Subcutaneous abdominal adipose tissue (tissue), 5 donors: ENCODE measurements around the gene PAX5.

Experiments
- H3K27ac ChIP-seq: one replicate; pipeline ENCODE4 v1.7.0; 2013; ENCODE audit warnings: low read depth, mild to moderate bottlenecking, inconsistent platforms, low read length, moderate library complexity
- H3K27me3 ChIP-seq, 5 donors: one replicate each; pipeline ENCODE4 v1.7.0; 2013; ENCODE audit warnings: low read length in 5 of 5, inconsistent platforms in 1 of 5; ENCODE audit not compliant: control insufficient read depth in 5 of 5, insufficient read depth in 4 of 5
- H3K36me3 ChIP-seq, 5 donors: one replicate each; pipeline ENCODE4 v1.7.0; 2013; ENCODE audit warnings: low read length in 5 of 5; ENCODE audit not compliant: control insufficient read depth in 5 of 5, insufficient read depth in 5 of 5
- H3K4me1 ChIP-seq, 5 donors: one replicate each; pipeline ENCODE4 v1.7.0; 2013; ENCODE audit warnings: low read length in 5 of 5, mild to moderate bottlenecking in 3 of 5, moderate library complexity in 1 of 5; ENCODE audit not compliant: control insufficient read depth in 5 of 5, insufficient read depth in 5 of 5
- H3K4me3 ChIP-seq, 5 donors: one replicate each; pipeline ENCODE4 v1.7.0; 2013; ENCODE audit warnings: low read length in 5 of 5, low read depth in 1 of 5
- H3K9ac ChIP-seq, 5 donors: one replicate each; pipeline ENCODE4 v1.7.0; 2013; ENCODE audit warnings: low read length in 5 of 5, mild to moderate bottlenecking in 4 of 5, moderate library complexity in 3 of 5
- H3K9me3 ChIP-seq, 5 donors: one replicate each; pipeline ENCODE4 v1.7.0; 2013; ENCODE audit warnings: low read length in 5 of 5; ENCODE audit not compliant: control insufficient read depth in 5 of 5
- donor health status: healthy.
- donor health status: healthy.
- donor health status: healthy.
- donor health status: healthy.
- donor health status: healthy.

The PAX5 gene

DNA sequence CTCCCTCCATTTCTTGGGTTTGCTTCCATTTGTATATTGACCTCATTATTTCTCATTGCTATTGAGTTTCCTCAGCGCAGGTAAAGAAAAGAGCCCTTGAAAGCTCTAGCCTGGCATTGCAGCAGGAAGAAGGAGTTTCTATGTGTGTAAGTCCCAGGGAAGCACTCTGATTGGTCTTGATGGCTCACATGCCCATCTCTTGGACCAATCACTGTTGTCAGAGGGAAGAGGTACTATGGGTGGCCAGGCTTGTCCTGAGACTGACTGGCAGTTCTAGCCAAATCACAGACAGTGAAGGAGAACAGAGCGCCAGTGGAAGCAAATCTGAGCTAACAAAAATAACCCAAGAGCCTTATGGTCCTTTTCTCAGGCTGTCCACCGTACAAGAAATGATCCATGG is 219.0 kb downstream of the PAX5 start:
- Histone ChIP-seq H3K4me3 (no peak overlapping the region), H3K36me3 (no peaks in the 10 kb centered on the region), H3K27me3 (peaks cover 0 to 9% (median 3%) of the 10 kb centered on the region in 5 donors), H3K9me3 (peaks cover 0 to 6% (median 0%) of the 10 kb centered on the region in 5 donors), H3K9ac (peak overlapping the region in 3 of 5 donors; percentile 31 to 67 (median 46)), H3K27ac (peak overlapping the region; percentile 95), H3K4me1 (peaks cover 2 to 67% (median 47%) of the 10 kb centered on the region in 5 donors)

DNA sequence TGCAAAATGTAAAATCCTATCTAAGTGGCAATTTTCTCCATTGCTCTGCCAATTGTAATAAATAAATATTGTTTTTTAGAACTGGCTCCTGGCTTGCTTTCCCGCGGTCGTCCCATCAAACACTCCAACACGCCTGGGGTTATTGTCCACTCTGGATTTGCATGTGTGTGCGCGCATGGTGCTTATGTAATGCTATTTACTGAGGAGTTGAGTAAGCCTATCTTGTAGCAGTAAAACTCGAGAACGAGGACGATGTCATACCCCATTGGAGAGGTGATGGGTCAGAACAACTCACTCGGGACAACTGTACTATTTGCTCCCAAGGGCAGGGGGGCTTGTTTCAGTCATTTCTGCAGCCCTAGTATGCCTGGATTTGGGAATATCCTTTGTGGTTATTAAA is 220.9 kb downstream of the PAX5 start:
- H3K4me1 ChIP-seq = peaks cover 2 to 54% (median 40%) of the 10 kb centered on the region in 5 donors
- H3K36me3 ChIP-seq = no peaks in the 10 kb centered on the region
- H3K27me3 ChIP-seq = peaks cover 0 to 6% (median 3%) of the 10 kb centered on the region in 5 donors
- H3K27ac ChIP-seq = peak overlapping the region; percentile 95
- H3K4me3 ChIP-seq = no peak overlapping the region
- H3K9me3 ChIP-seq = peaks cover 0 to 6% (median 0%) of the 10 kb centered on the region in 5 donors
- H3K9ac ChIP-seq = peak overlapping the region in 2 of 5 donors; percentile 36 to 57

DNA sequence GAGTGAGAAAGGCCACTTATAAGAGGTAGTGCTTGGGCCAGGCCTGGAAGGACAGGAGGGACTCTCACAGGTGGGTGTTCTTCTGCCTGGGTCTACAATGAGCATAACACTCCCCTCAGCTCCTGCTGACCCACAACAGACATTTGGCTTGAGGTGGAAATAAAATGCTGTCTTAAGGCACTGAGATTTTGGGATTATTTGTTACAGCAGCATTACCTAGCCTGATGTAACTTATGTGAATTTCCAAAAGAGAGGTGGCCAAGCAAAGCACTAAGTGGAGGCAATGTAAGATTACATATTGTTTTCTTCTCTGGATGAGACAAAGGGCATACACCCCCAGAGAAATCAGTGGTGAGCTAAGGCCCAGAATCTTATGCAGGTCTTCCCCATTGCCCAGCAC is 221.5 kb downstream of the PAX5 start:
- no peaks in the 10 kb centered on the region for H3K36me3 ChIP-seq
- peaks cover 0 to 6% (median 0%) of the 10 kb centered on the region in 5 donors for H3K9me3 ChIP-seq
- H3K4me1 ChIP-seq = peaks cover 2 to 48% (median 34%) of the 10 kb centered on the region in 5 donors
- H3K9ac ChIP-seq = peak overlapping the region in 1 of 5 donors; percentile 36
- peaks cover 0 to 5% (median 0%) of the 10 kb centered on the region in 5 donors for H3K27me3 ChIP-seq
- H3K27ac ChIP-seq = peak overlapping the region; percentile 47
- H3K4me3 ChIP-seq = no peak overlapping the region

DNA sequence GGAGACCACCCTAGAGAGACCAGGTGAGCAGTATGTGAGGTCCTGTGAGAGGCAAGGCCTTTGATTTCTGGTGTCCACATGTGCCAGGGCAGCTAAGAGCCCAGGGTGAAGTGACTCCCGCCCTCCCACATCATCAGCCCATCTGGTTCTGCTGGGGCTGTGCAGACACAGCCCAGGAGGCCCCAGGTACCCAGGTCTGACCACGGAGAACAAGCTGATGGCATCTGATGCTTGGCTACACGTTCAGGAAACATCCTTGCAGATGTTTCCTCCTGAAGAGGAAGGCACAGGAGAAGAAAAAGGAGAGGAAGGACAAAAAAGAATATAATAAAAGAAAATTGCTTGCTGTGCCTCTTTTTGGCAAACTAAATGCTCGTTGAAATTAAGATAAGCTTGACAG is 225.8 kb downstream of the PAX5 start:
- Histone ChIP-seq H3K9ac (no peak overlapping the region), H3K36me3 (no peaks in the 10 kb centered on the region), H3K4me3 (no peak overlapping the region), H3K4me1 (peaks cover 0 to 13% (median 6%) of the 10 kb centered on the region in 5 donors), H3K9me3 (peaks cover 0 to 6% (median 0%) of the 10 kb centered on the region in 5 donors), H3K27me3 (no peaks in the 10 kb centered on the region), H3K27ac (no peak overlapping the region)

DNA sequence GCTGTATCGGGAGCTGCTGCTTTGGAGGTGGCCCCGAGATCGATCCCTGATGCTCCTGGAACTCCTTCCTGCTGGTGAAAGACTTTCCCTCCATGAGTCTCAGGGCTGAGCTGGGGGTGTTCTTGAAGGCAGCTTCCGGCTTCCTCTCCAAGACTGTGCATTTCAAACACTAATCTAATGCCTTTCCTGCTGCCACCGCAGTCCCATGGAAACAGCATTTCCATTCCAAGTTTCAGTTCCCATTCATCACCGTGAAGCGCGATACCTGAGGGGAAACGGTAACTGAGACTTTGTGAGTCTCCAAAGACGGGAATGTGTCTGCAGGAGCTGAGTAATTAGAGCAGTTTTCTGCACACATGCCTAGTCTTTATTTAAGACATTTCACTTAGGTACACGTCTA is 230.1 kb downstream of the PAX5 start:
- Histone ChIP-seq H3K9me3 (no peaks in the 10 kb centered on the region), H3K4me3 (peak overlapping the region in 1 of 5 donors; percentile 8), H3K27ac (no peak overlapping the region), H3K27me3 (no peaks in the 10 kb centered on the region), H3K9ac (no peak overlapping the region), H3K4me1 (peaks cover 3 to 40% (median 34%) of the 10 kb centered on the region in 5 donors), H3K36me3 (no peaks in the 10 kb centered on the region)

DNA sequence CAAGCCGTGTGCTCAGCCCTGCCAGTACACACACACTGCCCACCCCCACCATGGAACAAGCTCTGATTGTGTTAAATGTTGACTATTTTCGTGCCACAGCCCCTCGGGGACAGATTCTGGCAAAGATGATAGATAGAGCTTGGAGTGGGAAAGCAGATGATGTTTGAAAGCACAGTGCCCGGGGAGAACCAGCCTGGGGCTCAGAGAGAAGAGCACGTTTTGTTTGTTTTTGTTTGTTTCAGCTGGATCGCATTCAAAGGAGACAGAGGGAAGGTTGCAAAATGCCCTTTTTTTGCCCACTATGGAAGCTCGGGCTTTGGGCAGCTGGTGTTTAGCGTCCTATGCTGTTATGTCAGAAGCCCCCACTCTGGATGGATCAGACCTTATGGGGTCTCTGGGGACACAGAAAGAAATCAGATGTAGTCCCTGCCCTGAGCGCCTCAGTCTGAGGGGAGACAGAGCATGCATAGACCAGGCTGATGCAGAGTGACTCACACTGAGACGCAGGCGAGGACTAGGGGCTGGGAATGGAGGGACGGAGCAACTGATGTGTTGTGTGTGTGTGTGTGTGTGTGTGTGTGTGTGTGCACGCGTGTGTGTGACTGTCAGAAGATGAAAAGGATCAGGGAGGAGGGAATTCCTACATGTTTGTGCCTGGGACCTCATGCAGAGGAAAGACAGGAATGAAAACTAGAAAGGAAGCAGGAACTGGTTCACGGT is 231.7 kb downstream of the PAX5 start:
- peaks cover 3 to 50% (median 41%) of the 10 kb centered on the region in 5 donors for H3K4me1 ChIP-seq
- H3K9me3 ChIP-seq = no peaks in the 10 kb centered on the region
- no peaks in the 10 kb centered on the region for H3K27me3 ChIP-seq
- H3K9ac ChIP-seq = no peak overlapping the region
- H3K4me3 ChIP-seq = peak overlapping the region in 2 of 5 donors; percentile 4 to 11
- H3K36me3 ChIP-seq = no peaks in the 10 kb centered on the region
- peak overlapping the region; percentile 20 for H3K27ac ChIP-seq

DNA sequence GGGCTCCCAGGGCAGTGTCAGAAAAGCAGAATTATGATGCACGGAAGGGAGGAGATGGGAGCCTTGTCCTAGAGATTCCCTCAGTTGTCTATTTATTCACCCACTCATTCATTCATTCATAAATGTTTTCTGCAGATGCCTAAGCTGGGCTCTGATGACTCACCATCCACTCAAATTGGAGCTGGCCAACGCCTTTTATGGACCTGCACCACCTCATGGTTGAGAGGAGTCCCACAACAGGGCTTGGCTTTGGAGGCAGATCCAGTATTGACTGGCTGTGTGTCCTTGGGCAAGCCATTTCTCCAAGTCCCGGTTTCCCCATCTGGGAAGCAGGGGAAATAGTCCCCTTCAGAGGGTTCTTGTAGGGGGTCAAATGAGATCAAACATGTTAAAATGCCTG is 233.6 kb downstream of the PAX5 start:
- Histone ChIP-seq H3K27me3 (no peaks in the 10 kb centered on the region), H3K27ac (no peak overlapping the region), H3K36me3 (no peaks in the 10 kb centered on the region), H3K4me3 (no peak overlapping the region), H3K9me3 (no peaks in the 10 kb centered on the region), H3K4me1 (peaks cover 3 to 48% (median 38%) of the 10 kb centered on the region in 5 donors), H3K9ac (no peak overlapping the region)

DNA sequence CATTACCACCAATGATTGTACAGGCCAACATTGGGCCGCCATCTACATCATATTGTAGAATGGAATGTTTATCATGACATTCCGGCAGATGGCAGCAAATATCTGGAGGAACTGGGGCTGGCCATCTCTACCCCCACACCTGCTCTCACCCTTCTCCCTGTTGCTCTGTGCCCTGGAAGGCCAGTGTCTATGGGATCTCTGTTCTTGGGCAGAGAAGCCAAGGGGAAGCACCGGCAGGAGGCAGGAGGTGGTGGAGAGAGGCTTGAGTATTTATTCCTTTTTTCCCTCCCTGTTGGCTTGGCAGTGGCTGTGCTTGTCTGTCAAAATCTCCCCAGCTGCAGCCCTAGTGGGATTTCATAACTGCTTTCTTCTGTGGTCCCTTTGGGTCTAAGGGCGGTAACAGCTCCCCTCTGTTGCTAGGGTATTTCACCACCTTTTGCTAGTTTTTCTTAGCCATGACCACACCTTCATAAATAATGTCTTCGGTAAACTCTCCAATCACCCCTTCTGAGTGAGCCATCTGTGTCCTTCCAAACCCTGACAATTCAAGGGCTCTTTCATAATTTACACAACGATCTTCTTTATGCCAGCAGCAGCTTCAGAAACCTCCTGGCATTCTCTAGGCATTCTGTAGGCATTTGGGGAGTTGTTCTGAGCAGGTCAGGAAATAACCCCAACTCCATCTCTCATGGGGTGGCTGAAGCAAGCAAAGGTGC is 235.6 kb downstream of the PAX5 start:
- Histone ChIP-seq H3K27me3 (no peaks in the 10 kb centered on the region), H3K9ac (no peak overlapping the region), H3K27ac (peak overlapping the region; percentile 25), H3K36me3 (no peaks in the 10 kb centered on the region), H3K4me1 (peaks cover 2 to 48% (median 38%) of the 10 kb centered on the region in 5 donors), H3K4me3 (no peak overlapping the region), H3K9me3 (peaks cover 0 to 8% (median 8%) of the 10 kb centered on the region in 5 donors)

DNA sequence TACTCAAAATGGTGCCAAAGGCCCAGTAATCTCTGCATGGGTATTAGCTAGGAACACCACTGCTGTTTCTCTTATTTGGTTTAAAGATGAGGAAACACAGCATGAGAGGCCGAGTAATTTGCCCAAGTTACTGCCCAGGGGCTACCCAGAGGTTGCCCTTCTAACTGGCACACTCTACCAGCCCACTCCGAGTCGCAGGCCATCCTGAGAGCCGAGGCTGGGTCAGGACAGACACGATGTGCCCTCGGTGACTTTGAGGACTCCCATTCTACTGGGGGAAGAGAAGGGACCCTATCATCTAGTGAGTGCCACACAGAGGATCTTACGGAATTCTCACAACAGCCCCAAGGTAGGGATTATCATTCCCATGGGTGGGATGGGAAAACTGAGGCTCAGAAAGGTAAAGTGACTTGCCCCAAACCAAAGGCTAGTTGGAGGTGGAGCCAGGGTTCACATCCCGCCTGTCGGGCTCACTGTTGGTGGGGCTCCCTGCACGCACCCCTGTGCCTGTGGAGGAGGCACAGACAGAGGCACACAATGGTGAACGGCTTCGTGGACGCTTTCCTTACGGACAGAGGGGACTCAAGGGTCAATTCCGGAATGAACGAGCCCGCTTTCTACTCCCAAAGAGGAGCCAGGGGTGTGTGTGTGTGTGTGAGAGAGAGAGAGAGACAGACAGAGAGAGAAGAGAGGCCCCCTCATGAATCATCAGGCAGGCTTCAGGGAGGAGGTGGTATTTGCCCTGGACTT is 236.4 kb downstream of the PAX5 start:
- Histone ChIP-seq H3K9ac (no peak overlapping the region), H3K36me3 (no peaks in the 10 kb centered on the region), H3K27ac (no peak overlapping the region), H3K4me3 (no peak overlapping the region), H3K4me1 (peaks cover 2 to 43% (median 37%) of the 10 kb centered on the region in 5 donors), H3K9me3 (peaks cover 0 to 15% (median 14%) of the 10 kb centered on the region in 5 donors), H3K27me3 (no peaks in the 10 kb centered on the region)
